K562 (cell line): ENCODE data around the gene AFF1. TPM values are rescaled to one million over a fixed set of nuclear protein-coding genes. Genes with fewer than 3 reads are reported as not detected.

Source experiments
- ASH1L ChIP-seq: fragments of 450-650 bp; IDR thresholded peaks from 2 replicates; pipeline ENCODE4 v1.6.1; 2018; ENCODE audit warnings: borderline replicate concordance, mild to moderate bottlenecking, low read depth; ENCODE audit not compliant: partially characterized antibody
- BCOR ChIP-seq: fragments of 450-650 bp; IDR thresholded peaks from 2 replicates; pipeline ENCODE4 v1.6.1; 2016
- BRD4 ChIP-seq: fragments of 200-600 bp; sonication (generic); IDR thresholded peaks from 2 replicates; pipeline ENCODE4 v1.6.1; 2017; ENCODE audit warnings: inconsistent platforms
- CEBPG ChIP-seq, 3 experiments: fragments of 200-800 bp in 1 of 3; sonication (Bioruptor generic) in 1 of 3; sonication (generic) in 1 of 3; formaldehyde crosslinking in 1 of 3; IDR thresholded peaks in 2 of 3; conservative IDR thresholded peaks in 1 of 3; 2 replicates each; pipeline versions ENCODE4 v1.6.1 to v1.8.0; 2016 to 2022; ENCODE audit warnings: missing compliant biosample characterization in 2 of 3, missing genetic modification characterization in 2 of 3, mild to moderate bottlenecking in 1 of 3, missing genetic modification reagents in 1 of 3
- HNRNPK ChIP-seq: fragments of 200-400 bp; formaldehyde crosslinking; IDR thresholded peaks from one replicate; pipeline ENCODE4 v1.6.1; 2018; ENCODE audit warnings: mild to moderate bottlenecking, low read depth, low read length; ENCODE audit not compliant: poor library complexity, severe bottlenecking
- HNRNPL ChIP-seq: fragments of 200-400 bp; formaldehyde crosslinking; IDR thresholded peaks from 2 replicates; pipeline ENCODE4 v1.6.1; 2017; ENCODE audit warnings: low read depth, mild to moderate bottlenecking, low read length
- JUNB ChIP-seq: fragments of 450-650 bp; formaldehyde crosslinking; conservative IDR thresholded peaks from 2 replicates; pipeline ENCODE4 v1.4.0; 2020; ENCODE audit warnings: mild to moderate bottlenecking
- MAFF ChIP-seq: IDR thresholded peaks from 2 replicates; pipeline ENCODE4 v1.6.1; 2012; ENCODE audit warnings: low read length, improper control_type of control experiment
- NR2C1 ChIP-seq, 2 experiments: fragments of 450-650 bp; IDR thresholded peaks; 2 replicates each; pipeline ENCODE4 v1.6.1; 2017; ENCODE audit warnings: mild to moderate bottlenecking in 2 of 2, antibody characterized with exemption in 1 of 2, inconsistent platforms in 1 of 2, missing compliant biosample characterization in 1 of 2, missing genetic modification characterization in 1 of 2
- SOX6 ChIP-seq: fragments of 450-650 bp; IDR thresholded peaks from 2 replicates; pipeline ENCODE4 v1.6.1; 2014; ENCODE audit warnings: mild to moderate bottlenecking
- SRSF3 ChIP-seq: fragments of 200-400 bp; formaldehyde crosslinking; IDR thresholded peaks from 2 replicates; pipeline ENCODE4 v1.6.1; 2016; ENCODE audit warnings: mild to moderate bottlenecking, low read length, moderate library complexity; ENCODE audit not compliant: insufficient read depth
- ZC3H4 ChIP-seq: sonication (generic); formaldehyde crosslinking; IDR thresholded peaks from 2 replicates; pipeline ENCODE4 v1.9.0; 2021; ENCODE audit warnings: missing genetic modification reagents, borderline replicate concordance
- ZNF24 ChIP-seq: fragments of 450-650 bp; IDR thresholded peaks from 2 replicates; pipeline ENCODE4 v1.6.1; 2016
- polyA plus RNA-seq, 8 experiments: library from polyadenylated mRNA; depleted of rRNA in 4 of 8; stranded (reverse) in 5 of 8; unstranded in 3 of 8; fragments of >200 nt; fragmentation: Nextera tagmentation in 2 of 8; fragmentation: Illumina TruSeq in 1 of 8; extraction: Ambion mirVana in 2 of 8; extraction: Trizol in 1 of 8; gene quantifications; 2 replicates each; pipeline versions ENCODE4 v1.2.1 to v1.2.3, GENCODE V29; 2011 to 2014; ENCODE audit warnings: inconsistent platforms in 1 of 8, missing spikeins in 1 of 8
- total RNA-seq, 7 experiments: library from RNA; depleted of rRNA in 6 of 7; stranded (reverse); fragments of >200 nt in 6 of 7; fragmentation: Illumina TruSeq in 2 of 7; extraction: Trizol in 2 of 7; gene quantifications; 2 replicates each; pipeline versions ENCODE4 v1.2.1 to v1.2.3, GENCODE V29; 2011 to 2021; ENCODE audit warnings: low replicate concordance in 1 of 7
- TF ChIP-seq, protein P1 (sequence below): fragments of 450-650 bp; IDR thresholded peaks from 2 replicates; pipeline ENCODE4 v1.7.0; 2016; ENCODE audit warnings: borderline replicate concordance
- TF ChIP-seq, protein P2 (sequence below): fragments of 250-450 bp; sonication (Bioruptor Pico); IDR thresholded peaks from 2 replicates; pipeline ENCODE4 v1.4.0; 2020

AFF1 gene
- total and polyA plus RNA-seq, 9 of the 15 experiments (the other 6 are each of a cell fraction or from before 2014, with no cell fraction given), result 4.1 to 47.5 (median 17.2) TPM

DNA sequence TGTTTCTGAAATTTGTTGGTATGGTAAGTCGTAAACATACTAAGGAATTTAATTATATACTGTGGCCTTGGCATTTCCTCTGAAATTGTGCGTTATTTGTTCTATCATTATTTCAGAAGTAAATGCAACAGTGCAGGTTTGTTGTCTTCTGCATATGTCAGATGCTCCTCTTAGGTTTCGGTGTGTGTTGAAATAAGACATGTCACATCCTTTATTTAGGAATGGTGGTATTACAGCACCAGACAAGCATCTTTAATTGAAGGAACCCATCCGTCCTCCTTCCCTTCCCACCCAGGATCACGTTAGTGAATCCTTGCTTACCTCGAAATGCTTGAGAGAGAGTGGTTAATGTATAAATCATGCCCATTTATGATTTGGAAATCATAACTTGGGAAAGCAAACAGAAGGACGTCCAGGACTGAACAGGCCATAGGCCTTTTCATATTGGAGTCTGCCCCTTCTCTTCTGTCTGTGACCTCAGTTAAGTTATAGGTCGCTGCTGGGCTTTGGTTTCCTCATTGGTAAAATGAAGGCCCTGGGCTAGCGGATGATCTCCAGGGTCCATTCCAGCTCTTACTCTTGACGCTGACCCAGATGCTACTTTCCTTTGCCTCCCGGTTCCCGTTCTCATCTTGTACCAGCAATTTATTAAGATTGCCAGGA is 151.5 kb downstream of the AFF1 start (continued):
- TF ChIP-seq, protein P1, sequence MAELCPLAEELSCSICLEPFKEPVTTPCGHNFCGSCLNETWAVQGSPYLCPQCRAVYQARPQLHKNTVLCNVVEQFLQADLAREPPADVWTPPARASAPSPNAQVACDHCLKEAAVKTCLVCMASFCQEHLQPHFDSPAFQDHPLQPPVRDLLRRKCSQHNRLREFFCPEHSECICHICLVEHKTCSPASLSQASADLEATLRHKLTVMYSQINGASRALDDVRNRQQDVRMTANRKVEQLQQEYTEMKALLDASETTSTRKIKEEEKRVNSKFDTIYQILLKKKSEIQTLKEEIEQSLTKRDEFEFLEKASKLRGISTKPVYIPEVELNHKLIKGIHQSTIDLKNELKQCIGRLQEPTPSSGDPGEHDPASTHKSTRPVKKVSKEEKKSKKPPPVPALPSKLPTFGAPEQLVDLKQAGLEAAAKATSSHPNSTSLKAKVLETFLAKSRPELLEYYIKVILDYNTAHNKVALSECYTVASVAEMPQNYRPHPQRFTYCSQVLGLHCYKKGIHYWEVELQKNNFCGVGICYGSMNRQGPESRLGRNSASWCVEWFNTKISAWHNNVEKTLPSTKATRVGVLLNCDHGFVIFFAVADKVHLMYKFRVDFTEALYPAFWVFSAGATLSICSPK, result no peak
- TF ChIP-seq NR2C1 (IDR thresholded peaks at IDR 0.05), result no peak
- TF ChIP-seq NR2C1 (tag; IDR thresholded peaks at IDR 0.05), result no peak
- no peak for TF ChIP-seq CEBPG (CRISPR knock-in tag; IDR thresholded peaks at IDR 0.05)
- no peak for TF ChIP-seq CEBPG (tag; conservative IDR thresholded peaks at IDR 0.05 in 1 of 2, IDR thresholded peaks at IDR 0.05 in 1 of 2)
- no peak for TF ChIP-seq HNRNPL
- no peak for TF ChIP-seq ZC3H4 (CRISPR knock-in tag)
- TF ChIP-seq ASH1L, result no peak
- TF ChIP-seq SOX6, result no peak
- TF ChIP-seq ZNF24, result no peak
- no peak for TF ChIP-seq BRD4
- no peak for TF ChIP-seq JUNB (CRISPR knock-in tag)
- TF ChIP-seq, protein P2, sequence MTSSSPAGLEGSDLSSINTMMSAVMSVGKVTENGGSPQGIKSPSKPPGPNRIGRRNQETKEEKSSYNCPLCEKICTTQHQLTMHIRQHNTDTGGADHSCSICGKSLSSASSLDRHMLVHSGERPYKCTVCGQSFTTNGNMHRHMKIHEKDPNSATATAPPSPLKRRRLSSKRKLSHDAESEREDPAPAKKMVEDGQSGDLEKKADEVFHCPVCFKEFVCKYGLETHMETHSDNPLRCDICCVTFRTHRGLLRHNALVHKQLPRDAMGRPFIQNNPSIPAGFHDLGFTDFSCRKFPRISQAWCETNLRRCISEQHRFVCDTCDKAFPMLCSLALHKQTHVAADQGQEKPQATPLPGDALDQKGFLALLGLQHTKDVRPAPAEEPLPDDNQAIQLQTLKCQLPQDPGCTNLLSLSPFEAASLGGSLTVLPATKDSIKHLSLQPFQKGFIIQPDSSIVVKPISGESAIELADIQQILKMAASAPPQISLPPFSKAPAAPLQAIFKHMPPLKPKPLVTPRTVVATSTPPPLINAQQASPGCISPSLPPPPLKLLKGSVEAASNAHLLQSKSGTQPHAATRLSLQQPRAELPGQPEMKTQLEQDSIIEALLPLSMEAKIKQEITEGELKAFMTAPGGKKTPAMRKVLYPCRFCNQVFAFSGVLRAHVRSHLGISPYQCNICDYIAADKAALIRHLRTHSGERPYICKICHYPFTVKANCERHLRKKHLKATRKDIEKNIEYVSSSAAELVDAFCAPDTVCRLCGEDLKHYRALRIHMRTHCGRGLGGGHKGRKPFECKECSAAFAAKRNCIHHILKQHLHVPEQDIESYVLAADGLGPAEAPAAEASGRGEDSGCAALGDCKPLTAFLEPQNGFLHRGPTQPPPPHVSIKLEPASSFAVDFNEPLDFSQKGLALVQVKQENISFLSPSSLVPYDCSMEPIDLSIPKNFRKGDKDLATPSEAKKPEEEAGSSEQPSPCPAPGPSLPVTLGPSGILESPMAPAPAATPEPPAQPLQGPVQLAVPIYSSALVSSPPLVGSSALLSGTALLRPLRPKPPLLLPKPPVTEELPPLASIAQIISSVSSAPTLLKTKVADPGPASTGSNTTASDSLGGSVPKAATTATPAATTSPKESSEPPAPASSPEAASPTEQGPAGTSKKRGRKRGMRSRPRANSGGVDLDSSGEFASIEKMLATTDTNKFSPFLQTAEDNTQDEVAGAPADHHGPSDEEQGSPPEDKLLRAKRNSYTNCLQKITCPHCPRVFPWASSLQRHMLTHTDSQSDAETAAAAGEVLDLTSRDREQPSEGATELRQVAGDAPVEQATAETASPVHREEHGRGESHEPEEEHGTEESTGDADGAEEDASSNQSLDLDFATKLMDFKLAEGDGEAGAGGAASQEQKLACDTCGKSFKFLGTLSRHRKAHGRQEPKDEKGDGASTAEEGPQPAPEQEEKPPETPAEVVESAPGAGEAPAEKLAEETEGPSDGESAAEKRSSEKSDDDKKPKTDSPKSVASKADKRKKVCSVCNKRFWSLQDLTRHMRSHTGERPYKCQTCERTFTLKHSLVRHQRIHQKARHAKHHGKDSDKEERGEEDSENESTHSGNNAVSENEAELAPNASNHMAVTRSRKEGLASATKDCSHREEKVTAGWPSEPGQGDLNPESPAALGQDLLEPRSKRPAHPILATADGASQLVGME (CRISPR knock-in tag), result no peak
- no peak for TF ChIP-seq HNRNPK
- TF ChIP-seq BCOR, result no peak
- TF ChIP-seq MAFF, result no peak
- TF ChIP-seq SRSF3, result no peak
